ENCODE results near the gene THRB. TPM values are rescaled to one million over a fixed set of nuclear protein-coding genes. Genes with fewer than 3 reads are reported as not detected.

THRB gene
- total RNA-seq, 1 donor from 2014 or later, result 0.31 TPM

DNA sequence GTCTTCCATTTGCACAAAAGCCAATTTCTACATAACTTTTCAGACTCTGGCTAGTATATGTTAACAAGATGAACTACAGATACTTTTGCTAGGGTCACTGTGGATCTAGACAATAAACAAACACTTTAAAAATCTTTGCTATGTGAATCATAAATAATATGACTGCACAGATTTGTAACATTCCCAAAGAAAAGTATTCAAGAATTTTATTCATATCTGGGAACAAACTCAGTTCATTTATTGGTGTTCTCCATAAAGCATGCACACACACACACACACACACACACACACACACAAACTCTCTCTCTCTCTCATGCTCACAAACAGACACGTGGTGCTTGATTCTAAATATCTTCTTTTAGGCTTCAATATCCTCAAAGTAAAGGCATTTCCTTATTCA, 18.8 kb upstream of the THRB start:
- no peak overlapping the region for H3K4me3 Mint-ChIP-seq
- intact Hi-C loops (cut with micrococcal nuclease), result no loop called here
- DNase-seq (no peak), ATAC-seq (ENCODE audit: low read depth) (no peak)
- H3K36me3 Mint-ChIP-seq (ENCODE audit: low read depth), result no peaks in the 10 kb centered on the region
- no peaks in the 10 kb centered on the region for H3K9me3 Mint-ChIP-seq
- peaks cover 12% of the 10 kb centered on the region for H3K27me3 Mint-ChIP-seq
- POLR2A ChIA-PET, result no interaction called here
- CTCF ChIA-PET, result no interaction called here
- peaks cover 4% of the 10 kb centered on the region for H3K4me1 Mint-ChIP-seq
- TF ChIP-seq, protein P1, sequence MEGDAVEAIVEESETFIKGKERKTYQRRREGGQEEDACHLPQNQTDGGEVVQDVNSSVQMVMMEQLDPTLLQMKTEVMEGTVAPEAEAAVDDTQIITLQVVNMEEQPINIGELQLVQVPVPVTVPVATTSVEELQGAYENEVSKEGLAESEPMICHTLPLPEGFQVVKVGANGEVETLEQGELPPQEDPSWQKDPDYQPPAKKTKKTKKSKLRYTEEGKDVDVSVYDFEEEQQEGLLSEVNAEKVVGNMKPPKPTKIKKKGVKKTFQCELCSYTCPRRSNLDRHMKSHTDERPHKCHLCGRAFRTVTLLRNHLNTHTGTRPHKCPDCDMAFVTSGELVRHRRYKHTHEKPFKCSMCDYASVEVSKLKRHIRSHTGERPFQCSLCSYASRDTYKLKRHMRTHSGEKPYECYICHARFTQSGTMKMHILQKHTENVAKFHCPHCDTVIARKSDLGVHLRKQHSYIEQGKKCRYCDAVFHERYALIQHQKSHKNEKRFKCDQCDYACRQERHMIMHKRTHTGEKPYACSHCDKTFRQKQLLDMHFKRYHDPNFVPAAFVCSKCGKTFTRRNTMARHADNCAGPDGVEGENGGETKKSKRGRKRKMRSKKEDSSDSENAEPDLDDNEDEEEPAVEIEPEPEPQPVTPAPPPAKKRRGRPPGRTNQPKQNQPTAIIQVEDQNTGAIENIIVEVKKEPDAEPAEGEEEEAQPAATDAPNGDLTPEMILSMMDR (IDR thresholded peaks at IDR 0.05), result no peak
- H3K27ac Mint-ChIP-seq, result no peak overlapping the region

DNA sequence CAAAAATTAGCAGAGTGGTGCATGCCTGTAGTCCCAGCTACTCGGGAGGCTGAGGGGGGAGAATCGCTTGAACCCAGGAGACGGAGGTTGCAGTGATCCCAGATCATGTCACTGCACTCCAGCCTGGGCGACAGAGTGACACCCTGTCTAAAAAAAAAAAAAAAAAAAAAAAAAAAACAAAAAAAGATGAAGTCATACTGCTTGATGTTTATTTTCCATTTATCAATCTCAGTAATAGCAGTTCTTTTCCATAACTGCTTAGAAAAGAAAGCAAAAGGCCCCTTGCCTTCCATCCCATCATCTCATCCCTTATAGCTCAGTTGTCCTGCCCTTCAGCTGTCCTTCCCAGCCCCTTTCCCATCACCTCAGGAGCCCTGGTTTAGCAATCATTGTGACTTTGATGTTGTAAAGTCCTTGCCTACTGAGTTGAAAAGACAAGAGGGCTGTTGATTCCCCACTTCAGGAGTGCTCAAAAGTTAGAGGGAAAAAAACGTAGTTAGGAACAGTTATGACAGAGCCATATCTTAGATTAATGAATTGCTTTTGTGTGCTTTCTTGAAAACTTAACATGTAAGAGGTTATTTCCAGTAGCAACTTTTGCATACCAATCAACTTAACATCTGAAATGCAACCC, 18.0 kb upstream of the THRB start:
- Mint-ChIP-seq H3K4me1 (peaks cover 12% of the 10 kb centered on the region), H3K27ac (no peak overlapping the region), H3K4me3 (no peak overlapping the region), H3K9me3 (no peaks in the 10 kb centered on the region), H3K36me3 (ENCODE audit: low read depth) (no peaks in the 10 kb centered on the region), H3K27me3 (peaks cover 10% of the 10 kb centered on the region)
- ATAC-seq (ENCODE audit: low read depth), result no peak
- TF ChIP-seq, protein P1 (IDR thresholded peaks at IDR 0.05), result no peak
- ChIA-PET POLR2A (no interaction called here), CTCF (no interaction called here)
- DNase-seq, result no peak
- intact Hi-C loops (cut with micrococcal nuclease), result no loop called here

DNA sequence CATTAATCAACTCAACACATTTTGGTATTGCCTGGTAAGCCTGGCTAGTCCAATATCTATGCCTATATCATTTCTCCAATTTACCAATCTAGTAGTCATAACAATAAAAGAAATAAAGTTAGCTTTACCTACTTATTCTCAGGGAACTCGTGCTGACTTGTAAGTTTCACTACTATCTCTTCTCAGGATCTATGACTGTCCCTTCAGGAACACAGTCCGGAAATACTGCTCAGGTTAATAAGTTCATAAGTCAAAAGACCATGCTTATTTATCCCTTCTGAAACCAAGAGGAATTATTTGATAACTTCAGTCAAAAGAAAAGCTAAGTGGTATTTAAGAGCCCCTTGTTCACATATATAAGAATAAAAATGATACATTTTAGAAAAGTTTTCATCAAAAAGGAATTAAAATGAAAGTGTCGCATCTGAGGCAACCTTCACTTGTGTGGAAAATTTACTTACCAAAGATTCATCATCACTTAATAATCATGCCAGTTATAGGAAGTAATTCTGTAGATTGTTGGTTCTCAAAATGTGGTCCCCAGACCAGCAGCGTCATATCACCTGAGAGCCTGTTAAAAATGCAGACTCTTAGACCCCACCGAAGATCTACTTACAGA, 15.5 kb upstream of the THRB start:
- H3K27me3 Mint-ChIP-seq, result peaks cover 3% of the 10 kb centered on the region
- no peaks in the 10 kb centered on the region for H3K9me3 Mint-ChIP-seq
- peaks cover 34% of the 10 kb centered on the region for H3K4me1 Mint-ChIP-seq
- DNase-seq (no peak), ATAC-seq (ENCODE audit: low read depth) (no peak)
- TF ChIP-seq, protein P1 (IDR thresholded peaks at IDR 0.05), result no peak
- ChIA-PET CTCF (no interaction called here), POLR2A (no interaction called here)
- H3K27ac Mint-ChIP-seq, result no peak overlapping the region
- no peak overlapping the region for H3K4me3 Mint-ChIP-seq
- intact Hi-C loops (cut with micrococcal nuclease), result no loop called here
- no peaks in the 10 kb centered on the region for H3K36me3 Mint-ChIP-seq (ENCODE audit: low read depth)

DNA sequence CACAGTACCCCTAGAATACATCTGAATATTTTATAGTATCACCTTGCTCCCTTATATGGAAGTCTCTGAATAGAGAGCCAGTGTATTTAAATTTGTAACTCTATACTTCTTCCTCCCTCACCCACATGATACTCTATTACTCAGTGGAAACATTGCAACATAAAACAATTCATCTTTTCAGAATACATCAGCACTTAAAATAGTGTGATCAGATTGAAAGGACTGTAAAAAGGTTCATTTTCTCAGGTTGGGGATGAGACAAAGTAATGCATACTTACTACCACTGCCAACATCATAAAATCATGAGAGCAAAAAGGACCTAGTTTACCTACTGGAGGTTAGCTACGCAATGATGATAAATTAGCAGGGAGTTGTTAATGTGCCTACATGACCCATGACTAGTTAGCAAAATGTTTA, 13.8 kb upstream of the THRB start:
- intact Hi-C loops (cut with micrococcal nuclease), result loop anchor here (1.0 to 10.0 kb wide), 2 partner anchors 13 to 1304 kb away; partner anchors contain the start of gene UBE2E2
- ATAC-seq (ENCODE audit: low read depth), result no peak
- no peaks in the 10 kb centered on the region for H3K36me3 Mint-ChIP-seq (ENCODE audit: low read depth)
- ChIA-PET CTCF (no interaction called here), POLR2A (no interaction called here)
- H3K27ac Mint-ChIP-seq, result no peak overlapping the region
- DNase-seq, result no peak
- TF ChIP-seq, protein P1 (IDR thresholded peaks at IDR 0.05), result no peak
- H3K9me3 Mint-ChIP-seq, result no peaks in the 10 kb centered on the region
- H3K4me3 Mint-ChIP-seq, result no peak overlapping the region
- H3K4me1 Mint-ChIP-seq, result peaks cover 49% of the 10 kb centered on the region
- peaks cover 3% of the 10 kb centered on the region for H3K27me3 Mint-ChIP-seq

DNA sequence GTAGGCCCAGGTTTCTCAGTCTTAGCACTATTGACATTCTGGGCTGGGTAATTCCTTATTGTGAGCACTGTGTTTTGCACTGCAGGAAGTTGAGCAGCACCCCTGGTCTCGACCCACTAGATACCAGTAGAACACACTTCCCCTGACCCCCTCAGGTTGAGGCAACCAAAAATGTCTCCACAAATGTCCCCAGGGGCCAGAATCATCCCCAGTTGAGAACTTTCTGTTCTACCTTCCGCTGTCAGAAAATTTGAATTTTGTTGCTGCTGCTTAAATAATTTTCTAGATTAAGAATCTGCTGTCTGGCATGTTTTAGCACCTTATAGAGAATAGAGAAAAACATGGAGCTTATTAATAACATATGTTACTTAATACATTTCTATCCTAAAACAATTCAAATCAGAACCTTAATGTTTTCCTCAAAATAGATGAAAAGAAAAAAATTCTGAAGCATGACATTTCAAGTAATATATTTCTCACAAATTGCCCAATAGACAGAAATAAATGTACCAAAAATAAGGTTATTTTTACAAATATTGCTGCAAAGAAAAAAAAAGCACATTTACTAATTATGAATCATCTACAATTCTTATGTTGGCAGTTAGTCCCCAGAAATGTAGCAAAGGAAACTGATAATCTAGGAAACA, 13.2 kb upstream of the THRB start:
- ATAC-seq (ENCODE audit: low read depth), result peak; percentile 90
- intact Hi-C loops (cut with micrococcal nuclease), result loop anchor here (1.0 to 10.0 kb wide), 3 partner anchors 13 to 1303 kb away; partner anchors contain the start of gene UBE2E2

More for the DNA sequence above, 13.2 kb upstream of the THRB start:
- Mint-ChIP-seq H3K9me3 (no peaks in the 10 kb centered on the region), H3K4me1 (peaks cover 54% of the 10 kb centered on the region), H3K36me3 (ENCODE audit: low read depth) (no peaks in the 10 kb centered on the region), H3K27ac (peak overlapping the region; percentile 63), H3K4me3 (peak overlapping the region; percentile 53), H3K27me3 (peaks cover 3% of the 10 kb centered on the region)
- ChIA-PET POLR2A (no interaction called here), CTCF (no interaction called here)
- TF ChIP-seq, protein P1 (IDR thresholded peaks at IDR 0.05), result no peak
- no peak for DNase-seq
